Cerebellar nuclear complex (tissue), 1 donor: ENCODE data around the gene FAM13A.
A peak's percentile ranks its signal among the peaks of the same experiment; 100 is the strongest.
"Not testable (repeated sequence)": the region's sequence is repeated elsewhere in the genome, so short reads cannot be mapped to it uniquely, and the experiment has no call there.

ENCODE experiments used
- DNase-seq, 2 experiments: peaks; one replicate each; lab custom pipeline; 2025; lab: John Stamatoyannopoulos, UW

Gene FAM13A

DNA sequence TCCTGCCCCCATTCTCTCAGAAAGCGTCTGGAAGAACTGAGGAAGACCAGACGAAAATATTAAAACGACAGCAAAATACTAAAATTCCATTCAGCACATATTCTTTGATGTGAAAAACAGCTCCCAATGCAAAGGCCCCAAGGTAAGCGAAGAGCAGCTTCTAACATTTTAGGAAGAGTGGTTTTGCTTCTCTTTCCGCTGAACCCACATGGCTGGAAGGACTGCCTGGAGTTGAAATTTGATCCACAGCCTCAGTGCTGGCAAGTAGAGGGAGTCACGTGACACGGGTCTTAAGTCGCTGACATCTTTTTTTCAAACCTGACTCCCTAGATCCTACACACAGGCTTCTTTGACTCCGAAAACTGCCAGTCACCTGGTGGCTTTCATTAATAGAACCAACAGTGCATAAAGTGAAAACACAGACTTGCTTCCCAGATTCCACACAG is at the start of gene FAM13A:
TSS of gene FAM13A (minus strand) at position 233 of the 446 bp plus-strand sequence. CDS start at position 12, 221 bp downstream.
- peak; percentile 45 to 79 for DNase-seq

DNA sequence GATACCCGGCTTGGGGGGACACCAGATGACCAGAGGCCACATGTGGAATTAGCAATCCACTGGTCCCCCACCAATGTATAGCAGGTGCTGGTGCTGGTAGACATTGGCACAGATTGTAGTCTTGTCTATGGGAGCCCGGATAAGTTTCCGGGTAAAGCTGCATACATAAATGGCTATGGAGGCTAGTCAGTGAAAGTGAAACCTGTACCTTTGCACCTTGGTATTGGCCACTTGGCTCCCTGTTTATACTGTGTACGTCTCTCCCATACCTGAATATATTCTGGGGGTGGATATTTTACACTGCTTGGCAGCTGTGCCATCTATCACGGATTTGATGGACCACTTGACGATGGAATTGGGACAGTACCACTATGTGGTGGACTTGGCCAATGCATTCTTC is 48.7 kb upstream of the FAM13A start:
- DNase-seq: no peak

DNA sequence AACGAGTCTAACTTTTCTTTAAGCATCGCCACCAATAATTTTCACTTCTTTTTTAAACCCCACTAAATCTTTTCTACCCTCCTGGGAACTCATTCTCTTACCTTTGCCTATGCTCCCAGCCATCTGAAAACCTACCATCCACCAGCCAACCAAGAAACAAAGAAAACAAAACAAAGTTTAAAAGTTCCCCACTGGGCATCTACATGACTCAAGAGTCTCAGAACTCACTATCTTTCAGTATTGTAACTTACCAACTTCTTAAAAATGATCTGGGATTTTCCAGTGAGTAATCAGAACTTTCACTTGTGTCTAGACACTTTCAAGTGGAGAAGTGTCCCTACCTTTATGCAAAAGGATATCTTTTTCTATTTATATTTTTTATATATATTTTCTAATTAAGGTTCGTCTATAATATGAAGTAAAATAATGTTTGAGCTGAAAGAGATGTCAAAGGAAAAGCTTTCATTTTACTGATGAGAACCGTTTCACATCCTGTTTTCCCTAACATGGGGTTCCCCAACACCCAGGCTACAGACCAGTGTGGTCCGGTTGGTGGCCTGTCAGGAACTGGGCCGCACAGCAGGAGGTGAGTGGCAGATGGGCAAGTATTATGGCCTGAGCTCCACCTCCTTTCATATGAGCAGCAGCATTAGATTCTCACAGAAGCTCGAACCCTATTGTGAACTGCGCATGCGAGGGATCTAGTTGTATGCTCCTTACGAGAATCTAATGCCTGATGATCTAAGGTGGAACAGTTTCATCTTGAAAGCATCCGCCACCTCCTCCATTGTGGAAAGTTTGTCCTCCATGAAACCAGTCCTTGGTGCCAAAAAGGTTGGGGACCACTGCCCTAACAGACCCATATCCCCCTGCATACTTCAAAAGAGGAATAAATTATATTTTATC is 44.5 kb upstream of the FAM13A start:
- DNase-seq: no peak

DNA sequence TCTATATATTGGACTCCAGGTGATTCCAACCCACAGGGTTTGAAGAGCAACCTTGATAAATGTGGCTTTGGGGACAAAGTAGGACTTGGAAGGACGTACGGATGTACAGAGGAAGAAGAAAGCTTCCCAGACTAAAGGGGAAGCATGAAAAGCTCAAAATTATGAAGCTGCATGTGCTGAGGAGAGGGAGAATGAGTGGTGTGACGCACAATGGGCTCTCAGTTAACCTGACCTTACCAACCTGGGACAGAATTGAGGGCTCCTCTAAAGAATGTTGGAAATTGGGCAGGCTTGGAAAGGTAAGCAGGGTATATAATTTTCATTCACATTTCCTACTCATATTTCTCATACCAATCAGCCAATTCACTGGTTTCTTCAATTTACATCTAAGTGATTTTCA is 43.9 kb upstream of the FAM13A start:
- no peak for DNase-seq

DNA sequence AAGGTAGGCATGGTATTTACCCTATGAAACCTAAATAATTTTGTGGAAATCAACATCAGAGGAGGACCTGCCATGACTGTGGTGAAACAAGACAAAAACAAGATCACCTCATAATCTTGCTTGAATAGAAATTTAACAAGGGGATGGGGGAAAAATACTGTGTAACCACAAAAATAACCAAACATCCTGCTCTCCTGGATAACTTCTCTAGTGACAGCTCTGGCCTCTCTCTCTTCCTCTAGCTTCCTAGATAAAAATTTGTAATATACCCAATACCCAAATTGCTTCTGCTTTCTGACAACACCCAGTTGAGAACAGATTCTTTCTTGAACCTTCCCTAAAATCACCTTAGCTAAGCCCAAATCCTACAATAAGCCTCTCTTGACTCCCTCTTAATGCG is 42.5 kb upstream of the FAM13A start:
- no peak for DNase-seq

DNA sequence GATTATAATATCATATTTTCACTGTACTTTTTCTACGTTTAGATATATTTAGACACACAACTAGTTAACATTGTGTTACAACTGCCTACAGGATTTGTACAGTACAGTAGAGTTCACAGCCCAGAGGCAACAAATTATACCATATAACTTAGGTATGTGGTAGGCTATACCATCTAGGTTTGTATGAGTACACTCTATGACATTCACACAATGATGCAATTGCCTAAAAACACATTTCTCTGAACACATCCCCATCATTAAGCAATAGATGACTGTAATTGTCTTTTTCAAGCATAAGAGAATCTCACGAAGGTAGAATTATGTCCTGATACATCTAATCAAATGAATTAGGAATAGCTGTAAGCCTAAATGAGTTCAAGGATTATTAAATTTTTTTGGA is 42.0 kb upstream of the FAM13A start:
- DNase-seq: no peak

DNA sequence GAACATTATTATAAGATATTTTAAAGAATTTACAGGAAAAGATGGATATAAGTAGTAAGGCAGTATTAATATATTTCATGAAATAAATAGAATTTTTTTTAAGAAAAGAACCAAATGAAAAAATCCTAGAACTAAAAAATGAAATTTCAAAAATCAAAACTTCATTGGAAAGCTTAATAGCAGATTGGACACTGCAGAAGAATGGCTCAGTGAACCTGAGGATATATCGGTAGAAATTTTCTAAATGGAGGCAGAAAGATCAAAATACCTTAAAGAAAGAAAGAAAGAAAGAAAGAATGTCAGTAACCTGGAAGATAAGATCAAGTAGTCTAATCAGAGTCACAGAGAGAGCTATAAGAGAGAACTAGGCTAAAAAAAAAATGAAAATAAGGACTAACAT is 21.3 kb upstream of the FAM13A start:
- no peak for DNase-seq

DNA sequence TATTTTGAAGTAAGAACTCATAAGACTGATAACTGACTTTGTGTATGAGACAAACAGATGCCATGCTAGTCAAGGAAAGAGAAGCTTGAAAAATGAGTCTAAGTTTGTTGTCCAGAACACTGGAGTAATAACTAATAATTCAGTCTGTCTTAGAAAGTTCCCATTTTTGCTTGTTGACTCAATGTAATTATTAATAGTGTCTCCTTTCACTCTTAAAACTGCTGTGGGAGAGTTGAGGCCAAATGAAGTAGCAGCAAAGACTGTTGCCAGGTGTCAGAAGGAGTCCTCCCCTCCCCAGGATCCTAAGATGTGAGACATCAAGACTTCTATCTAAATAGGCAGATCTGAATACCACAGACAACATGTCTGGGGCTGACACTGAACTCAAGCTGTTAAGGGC is 20.8 kb upstream of the FAM13A start:
- DNase-seq: no peak

DNA sequence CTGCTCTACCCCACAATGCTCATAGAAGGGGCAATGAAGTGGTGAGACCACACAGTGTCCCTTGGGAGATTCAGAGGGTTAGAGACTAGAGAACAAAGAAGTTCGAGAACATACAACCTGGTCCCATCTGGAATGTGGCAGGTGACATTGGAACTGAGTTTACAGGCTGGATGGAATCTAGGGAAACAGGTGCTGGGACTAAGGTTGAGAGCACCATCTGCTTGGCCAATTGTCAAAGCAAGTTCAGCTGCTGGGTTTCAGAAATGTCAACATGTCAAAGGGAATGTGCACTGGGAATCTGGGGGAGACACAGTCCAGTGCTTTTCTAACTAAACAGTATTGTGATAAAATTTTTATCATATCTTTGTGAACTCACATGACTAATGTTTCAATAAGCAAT is 15.9 kb upstream of the FAM13A start:
- DNase-seq: no peak

DNA sequence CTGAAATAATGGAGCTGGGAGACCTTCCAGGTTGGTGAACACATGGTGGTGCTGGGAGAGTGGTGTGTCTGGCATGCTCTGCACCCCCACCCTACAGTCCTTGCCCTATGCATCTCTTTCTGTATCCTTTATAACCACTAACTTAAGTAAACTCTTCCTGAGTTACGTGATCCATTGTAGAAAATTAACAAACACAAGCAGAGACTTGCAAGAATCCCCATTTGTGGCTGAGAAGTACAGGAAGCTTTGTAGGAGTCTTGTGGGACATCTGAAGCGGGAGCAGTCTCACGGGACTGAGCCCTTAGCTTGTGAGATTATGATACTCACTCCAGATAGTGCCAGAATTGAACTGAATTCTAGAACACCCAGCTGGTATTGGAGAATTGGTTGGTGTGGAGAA is 14.3 kb upstream of the FAM13A start:
- DNase-seq: no peak

DNA sequence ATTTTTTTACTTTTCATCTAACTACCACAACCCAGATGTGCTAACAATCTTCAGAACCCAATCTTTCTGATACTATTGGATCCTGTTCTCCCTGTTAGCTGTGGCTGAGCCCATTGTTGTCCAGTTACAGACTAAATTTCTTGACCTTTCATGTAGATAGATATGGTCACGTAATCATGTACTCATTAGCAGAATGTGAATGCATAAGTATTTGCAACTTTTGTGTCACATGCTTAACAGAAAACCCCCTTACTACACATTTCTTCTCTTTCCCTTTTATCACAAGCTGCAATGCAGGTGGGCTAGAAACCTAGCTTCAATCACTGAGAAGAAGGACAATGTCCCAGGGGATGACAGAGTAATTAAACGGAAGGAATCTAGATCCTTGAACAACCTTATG is 13.1 kb upstream of the FAM13A start:
- no peak for DNase-seq

DNA sequence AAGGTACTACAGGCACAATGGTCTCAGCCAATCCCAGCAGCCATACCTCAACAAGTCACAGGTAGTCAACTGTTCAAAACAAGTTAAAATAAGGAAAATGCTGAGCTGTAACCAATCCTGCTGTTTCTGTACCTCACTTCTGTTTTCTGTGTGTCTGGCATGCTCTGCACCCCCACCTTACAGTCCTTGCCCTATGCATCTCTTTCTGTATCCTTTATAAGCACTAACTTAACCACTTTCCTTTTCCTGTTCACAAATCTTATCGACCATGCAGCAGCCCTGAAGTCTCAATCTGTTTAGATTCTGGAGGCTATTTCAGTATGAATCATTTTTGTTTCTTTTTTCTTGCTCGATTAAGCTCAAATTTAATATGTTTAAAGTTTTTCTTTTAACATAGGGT is 12.5 kb upstream of the FAM13A start:
- no peak for DNase-seq

DNA sequence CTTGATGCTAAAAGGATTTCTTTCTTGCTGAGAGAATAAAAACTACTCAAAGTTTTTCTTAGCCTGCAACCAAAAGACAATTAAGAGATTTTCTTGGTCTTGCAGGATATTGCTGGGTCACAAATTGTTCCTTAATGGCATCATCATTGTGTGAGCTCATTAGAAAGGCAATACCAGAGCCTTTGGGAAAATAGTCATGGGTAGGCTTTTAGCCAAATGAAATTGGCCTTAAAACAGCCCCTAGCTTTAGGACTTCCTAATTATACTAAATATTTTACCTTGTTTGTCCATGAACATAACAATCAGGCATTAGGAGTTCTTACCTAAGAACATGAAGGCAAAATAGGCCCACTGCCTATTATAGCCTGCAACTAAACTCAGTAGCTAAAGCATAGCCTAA is 10.4 kb upstream of the FAM13A start:
- DNase-seq: no peak

DNA sequence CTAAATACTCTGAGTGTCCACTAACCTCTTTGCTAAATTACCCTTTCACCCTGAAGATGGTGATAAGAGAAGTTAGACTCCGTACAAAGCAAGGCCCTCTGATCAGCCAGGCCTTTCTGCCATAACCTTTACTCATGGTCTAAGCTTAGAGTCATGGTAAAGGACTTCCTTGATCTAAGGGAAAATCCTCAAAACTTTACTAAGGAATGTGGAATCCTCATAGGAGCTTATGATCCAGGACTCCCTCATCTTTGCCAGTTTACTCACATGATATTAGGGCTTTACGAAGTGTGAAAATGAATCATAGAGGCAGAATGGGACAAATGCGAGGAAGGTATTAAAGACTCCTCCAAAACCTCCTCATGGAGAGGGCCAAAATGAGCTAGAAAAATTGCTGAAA is 7.9 kb upstream of the FAM13A start:
- DNase-seq: no peak

DNA sequence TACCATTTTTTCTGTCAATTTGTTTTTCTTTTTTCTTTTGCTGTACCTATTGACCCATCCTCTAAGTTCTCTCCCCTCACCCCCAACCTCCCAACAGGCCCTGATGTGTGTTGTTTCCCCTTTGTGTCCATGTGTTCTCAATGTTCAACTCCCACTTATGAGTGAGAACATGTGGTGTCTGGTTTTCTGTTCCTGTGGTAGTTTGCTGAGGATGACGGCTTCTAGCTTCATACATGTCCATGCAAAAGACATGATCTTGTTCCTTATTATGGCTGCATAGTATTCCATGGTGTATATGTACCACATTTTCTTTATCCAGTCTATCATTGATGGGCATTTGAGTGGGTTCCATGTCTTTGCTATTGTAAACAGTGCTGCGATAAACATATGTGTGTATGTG is 859 bp upstream of the FAM13A start:
- DNase-seq: not testable (repeated sequence)

DNA sequence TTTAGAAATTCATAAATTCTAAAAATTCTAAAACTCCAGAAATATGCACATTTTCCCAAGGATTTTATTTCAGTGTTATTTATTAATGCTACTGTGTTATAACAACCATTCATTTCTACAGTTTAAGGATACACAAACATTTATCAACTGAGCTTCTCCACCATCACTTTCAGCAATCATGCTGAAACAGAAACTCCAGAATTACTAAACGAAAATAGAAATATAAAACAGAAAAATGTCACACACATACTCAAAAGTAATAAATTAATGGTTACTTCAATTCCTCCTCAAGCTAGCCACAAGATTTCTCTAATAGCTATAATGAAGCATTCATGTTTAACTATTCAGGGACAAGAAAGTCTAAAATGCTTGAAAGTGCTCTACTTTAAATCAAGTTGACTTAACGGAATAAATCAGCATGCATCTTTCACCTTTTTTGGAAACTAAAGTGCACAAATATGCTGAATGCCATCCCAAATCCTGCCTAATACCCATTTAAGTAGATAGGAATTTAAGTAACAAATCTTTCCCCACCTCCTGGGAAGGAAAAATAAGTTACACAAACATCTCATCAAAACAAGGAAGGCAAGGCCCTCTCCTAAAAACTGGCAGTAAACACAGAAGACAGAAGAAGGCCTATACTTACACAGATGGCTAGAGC is 563 bp downstream of the FAM13A start:
- DNase-seq: no peak

DNA sequence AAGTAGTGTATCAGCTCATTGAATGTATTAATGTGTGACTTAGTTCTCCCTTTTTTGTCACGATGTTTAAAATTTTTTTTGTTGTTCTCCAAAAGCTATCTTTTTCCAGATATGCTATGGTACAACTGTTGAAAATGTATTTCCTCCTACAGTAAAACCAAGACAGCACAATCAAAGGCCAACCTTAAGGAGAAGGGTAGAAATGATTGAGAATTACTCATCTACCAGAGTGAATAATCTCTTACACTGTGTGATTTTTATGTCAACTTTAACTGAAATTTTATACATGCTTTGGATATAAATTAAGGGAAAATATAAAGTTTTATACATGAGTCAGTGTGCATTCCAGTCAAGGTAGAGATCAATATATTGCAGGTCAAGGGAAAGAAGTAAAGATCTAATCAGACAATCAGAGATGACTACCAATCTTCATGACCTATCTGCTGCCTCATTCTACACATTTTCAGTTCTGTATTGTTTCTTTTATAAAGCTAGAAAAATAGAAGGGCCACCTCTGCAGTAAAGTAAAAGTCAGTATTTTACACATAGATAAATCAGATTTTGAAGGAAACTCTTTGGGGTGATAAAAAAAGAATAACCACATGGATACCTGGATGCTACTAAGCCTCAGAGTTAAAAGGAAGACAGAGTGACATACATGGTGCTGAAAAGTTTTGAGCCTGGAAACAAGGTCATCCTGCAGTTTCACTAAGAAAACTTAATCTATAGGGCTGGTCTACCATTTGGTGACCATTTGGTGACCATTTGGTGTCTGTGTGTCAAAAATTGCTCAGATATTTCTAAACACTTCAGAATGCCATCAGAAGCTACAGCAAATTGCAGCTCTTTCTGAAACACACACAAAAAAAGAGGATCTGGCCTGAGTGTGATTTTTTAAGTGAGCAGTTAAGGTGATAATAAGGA is 1.6 kb downstream of the FAM13A start:
- DNase-seq: peak in 1 of 2 experiments; percentile 4

DNA sequence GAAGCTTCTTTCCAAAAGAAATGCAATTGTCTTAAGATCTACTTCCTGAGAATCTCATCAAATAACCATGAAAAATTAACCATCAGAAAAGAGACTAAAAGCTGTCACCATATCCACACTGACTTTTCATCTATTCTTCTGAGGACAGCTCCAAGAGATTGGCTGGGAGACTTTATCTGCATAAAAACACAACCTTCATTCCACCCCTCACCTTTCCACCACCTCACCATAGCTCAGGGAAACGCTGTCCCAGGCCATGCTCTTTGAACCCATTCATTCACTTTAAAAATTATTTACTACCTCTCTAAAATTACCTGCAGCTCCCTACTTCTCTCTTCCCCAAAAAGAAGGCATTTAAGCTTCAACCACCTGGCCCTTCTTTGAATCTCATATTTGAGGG is 2.4 kb downstream of the FAM13A start:
- no peak for DNase-seq

DNA sequence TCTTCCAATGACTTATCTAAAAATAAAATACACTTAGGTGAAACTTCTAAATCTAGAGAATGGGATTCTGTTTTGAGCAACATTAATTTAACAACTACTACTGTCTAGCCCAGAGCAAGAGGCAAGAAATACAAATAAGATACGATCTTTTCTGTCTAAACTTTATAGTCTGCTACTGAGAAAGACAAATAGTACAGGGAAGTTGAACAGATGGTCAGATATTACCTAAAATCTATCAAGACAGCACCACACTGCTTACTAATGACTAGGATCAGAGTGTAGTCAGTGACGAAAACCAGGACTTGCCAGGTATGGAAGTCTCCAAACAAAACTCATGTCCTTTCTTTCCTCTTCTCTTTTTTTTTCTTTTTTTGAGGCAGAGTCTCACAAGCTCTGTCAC is 7.1 kb downstream of the FAM13A start:
- DNase-seq: no peak

DNA sequence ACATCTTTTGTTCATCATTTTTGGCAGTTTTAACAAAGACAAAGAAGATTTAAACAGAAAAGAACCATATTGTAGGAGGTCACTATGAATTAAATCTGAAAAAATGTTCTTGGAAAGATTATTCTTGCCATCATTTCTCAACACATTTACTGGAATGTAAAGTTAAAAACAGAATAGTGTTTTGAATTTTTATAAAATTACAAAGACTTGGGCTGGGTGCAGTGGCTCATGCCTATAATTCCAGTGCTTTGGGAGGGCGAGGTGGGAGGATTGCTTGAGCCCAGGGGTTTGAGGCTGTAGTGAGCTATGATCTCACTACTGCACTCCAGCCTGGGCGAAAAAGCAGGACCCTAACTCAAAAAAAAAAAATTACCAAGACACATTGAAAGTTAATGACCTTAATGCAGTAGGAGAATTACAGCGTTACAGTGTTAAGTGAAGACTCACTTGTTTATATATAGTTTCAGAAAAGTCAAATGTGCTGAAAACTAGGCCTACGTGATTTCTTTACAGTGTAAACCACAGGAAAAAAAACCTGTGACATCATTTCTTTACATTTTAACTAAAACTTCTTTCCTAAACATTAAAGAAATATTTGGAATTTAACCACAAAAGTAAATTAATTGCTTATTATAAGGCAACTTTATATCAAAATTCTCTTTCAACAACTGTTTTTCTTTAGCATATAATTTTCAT is 7.9 kb downstream of the FAM13A start:
- no peak for DNase-seq

DNA sequence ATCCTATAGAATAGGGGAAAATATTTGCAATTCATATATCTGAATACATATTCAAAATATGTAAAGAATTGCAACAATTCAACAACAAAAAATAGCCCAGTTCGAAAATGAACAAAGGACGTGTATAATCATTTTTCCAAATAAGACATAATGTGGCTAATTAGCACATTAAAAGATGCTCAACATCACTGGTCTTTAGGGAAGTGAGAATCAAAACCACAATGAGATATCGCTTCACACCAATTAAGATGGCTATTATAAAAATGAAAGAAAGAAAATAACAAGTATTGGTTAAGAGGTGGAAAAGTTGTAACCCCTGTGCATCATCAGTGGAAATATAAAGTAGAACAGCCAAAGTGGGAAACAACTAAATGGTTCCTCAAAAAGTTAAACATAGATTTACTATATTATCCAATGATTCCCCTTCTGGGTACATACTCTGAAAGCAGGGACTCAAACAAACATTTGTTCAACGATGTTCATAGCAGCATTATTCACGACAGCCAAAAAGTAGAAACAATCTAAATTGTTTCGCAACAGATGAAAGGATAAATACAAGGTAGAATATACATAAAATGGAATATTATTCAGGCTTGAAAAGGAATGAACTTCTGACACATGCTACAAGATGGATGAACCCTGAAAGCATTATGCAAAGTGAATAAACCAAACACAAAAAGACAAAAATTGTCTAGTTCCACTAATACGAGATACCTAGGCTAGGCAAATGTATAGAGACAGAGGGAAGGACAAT is 12.7 kb downstream of the FAM13A start:
- DNase-seq: no peak
